ENCODE data around the gene ITLN2.
A peak's percentile ranks its signal among the peaks of the same experiment; 100 is the strongest.
"Not testable (repeated sequence)": the region's sequence is repeated elsewhere in the genome, so short reads cannot be mapped to it uniquely, and the experiment has no call there.

The ITLN2 gene

GRCh38 chr1:160935527-160936258 lies 18.9 kb downstream of the ITLN2 start:
- ChIA-PET CTCF (interaction anchor here (0.6 to 0.7 kb wide), 2 partner anchors 55 to 257 kb away, joined by 3 to 4 read pairs; no protein-coding TSS in a partner anchor), POLR2A (no interaction called here)
- Histone ChIP-seq H3K36me3 (ENCODE audit: control insufficient read depth in 2 of 2, insufficient read depth in 1 of 2, low read length in 2 of 2) (no peaks in the 10 kb centered on the region), H3K4me1 (ENCODE audit: control insufficient read depth, insufficient read depth, low read length) (no peaks in the 10 kb centered on the region), H3K4me3 (ENCODE audit: low read depth, low read length) (no peak overlapping the region), H3K9me3 (ENCODE audit: control insufficient read depth, insufficient read depth, low read depth, low read length) (no peaks in the 10 kb centered on the region), H3K27ac (ENCODE audit: extremely low read depth, low read depth, low read length) (no peak overlapping the region)
- TF ChIP-seq SCRT1 (tag by site-specific recombination; IDR thresholded peaks at IDR 0.05; ENCODE audit: borderline replicate concordance) (peak; percentile 40; the same call in 1 of the 2 replicates), ZNF513 (tag by site-specific recombination; IDR thresholded peaks at IDR 0.05) (peak; percentile 41; the same call in 1 of the 2 replicates), SCRT2 (tag by site-specific recombination; IDR thresholded peaks at IDR 0.05) (peak; percentile 59), ZNF600 (tag by site-specific recombination; IDR thresholded peaks at IDR 0.05) (no peak)

- CTCF ChIA-PET, result interaction anchor here (0.6 kb wide), 1 partner anchor 20 kb away, joined by 3 read pairs; no protein-coding TSS in a partner anchor
- POLR2A ChIA-PET; H3K36me3 ChIP-seq (ENCODE audit: control insufficient read depth in 2 of 2, insufficient read depth in 1 of 2, low read length in 2 of 2); H3K27ac ChIP-seq (ENCODE audit: extremely low read depth, low read depth, low read length); H3K9me3 ChIP-seq (ENCODE audit: control insufficient read depth, insufficient read depth, low read depth, low read length); H3K4me3 ChIP-seq (ENCODE audit: low read depth, low read length); H3K4me1 ChIP-seq (ENCODE audit: control insufficient read depth, insufficient read depth, low read length): not testable (repeated sequence)
Observed at GRCh38 chr1:160933305-160933704, 21.3 kb downstream of the ITLN2 start.

- no peak overlapping the region for H3K4me3 ChIP-seq (ENCODE audit: low read depth, low read length)
- no peak overlapping the region for H3K27ac ChIP-seq (ENCODE audit: extremely low read depth, low read depth, low read length)
- no peaks in the 10 kb centered on the region for H3K36me3 ChIP-seq (ENCODE audit: control insufficient read depth in 2 of 2, insufficient read depth in 1 of 2, low read length in 2 of 2)
- ChIA-PET CTCF (interaction anchor here (1.0 kb wide), 1 partner anchor 11 kb away, joined by 3 read pairs; no protein-coding TSS in a partner anchor), POLR2A (no interaction called here)
- no peaks in the 10 kb centered on the region for H3K9me3 ChIP-seq (ENCODE audit: control insufficient read depth, insufficient read depth, low read depth, low read length)
- no peaks in the 10 kb centered on the region for H3K4me1 ChIP-seq (ENCODE audit: control insufficient read depth, insufficient read depth, low read length)
- peak; percentile 24; the same call in 1 of the 2 replicates for TF ChIP-seq ZBTB6 (tag by site-specific recombination; IDR thresholded peaks at IDR 0.05)
- TF ChIP-seq ZNF548 (tag by site-specific recombination; IDR thresholded peaks at IDR 0.05), result no peak
- TF ChIP-seq ZNF645 (tag by site-specific recombination; IDR thresholded peaks at IDR 0.05), result no peak
- 0 out of 2 replicates have a peak, but pooled peaks have one; percentile 6 for TF ChIP-seq FEZF1 (tag by site-specific recombination; IDR thresholded peaks at IDR 0.05)
- no peak for TF ChIP-seq HOXC10 (CRISPR knock-in tag; IDR thresholded peaks at IDR 0.05)
Observed at GRCh38 chr1:160925652-160926244, 28.9 kb downstream of the ITLN2 start.

- Histone ChIP-seq H3K27ac (ENCODE audit: extremely low read depth, low read depth, low read length) (no peak overlapping the region), H3K4me3 (ENCODE audit: low read depth, low read length) (no peak overlapping the region), H3K9me3 (ENCODE audit: control insufficient read depth, insufficient read depth, low read depth, low read length) (no peaks in the 10 kb centered on the region), H3K4me1 (ENCODE audit: control insufficient read depth, insufficient read depth, low read length) (no peaks in the 10 kb centered on the region), H3K36me3 (ENCODE audit: control insufficient read depth in 2 of 2, insufficient read depth in 1 of 2, low read length in 2 of 2) (no peaks in the 10 kb centered on the region)
- TF ChIP-seq ZNF10 (tag by site-specific recombination; IDR thresholded peaks at IDR 0.05) (0 out of 2 replicates have a peak, but pooled peaks have one; percentile 37), ZNF214 (tag by site-specific recombination; IDR thresholded peaks at IDR 0.05; ENCODE audit: borderline replicate concordance) (no peak), WT1 (tag by site-specific recombination; IDR thresholded peaks at IDR 0.05) (no peak)
- ChIA-PET POLR2A (interaction anchor here (0.7 kb wide), 1 partner anchor 35 kb away, joined by 7 read pairs; no protein-coding TSS in a partner anchor), CTCF (interaction anchor here (0.7 to 1.0 kb wide), 2 partner anchors 12 to 164 kb away, joined by 3 read pairs; no protein-coding TSS in a partner anchor)
Observed at GRCh38 chr1:160924791-160925651, 29.6 kb downstream of the ITLN2 start.
